ENCODE measurements around the gene ETV3.
"Not testable (repeated sequence)": the region's sequence is repeated elsewhere in the genome, so short reads cannot be mapped to it uniquely, and the experiment has no call there.

Gene ETV3

GRCh38 chr1:157113631-157114030 is 24.6 kb downstream of the ETV3 start:
- no peak for DNase-seq (ENCODE audit: low read depth in 2 of 3, low spot score in 2 of 3)

GRCh38 chr1:157113106-157113505 is 25.1 kb downstream of the ETV3 start:
- DNase-seq (ENCODE audit: low read depth in 2 of 3, low spot score in 2 of 3): no peak

- no peak for DNase-seq (ENCODE audit: low read depth in 2 of 3, low spot score in 2 of 3)
These were observed 25.9 kb downstream of the ETV3 start for GRCh38 chr1:157112186-157112867.

GRCh38 chr1:157111396-157112165 is 26.6 kb downstream of the ETV3 start:
- DNase-seq (ENCODE audit: low read depth in 2 of 3, low spot score in 2 of 3): no peak

GRCh38 chr1:157110686-157111085 is 27.5 kb downstream of the ETV3 start:
- DNase-seq (ENCODE audit: low read depth in 2 of 3, low spot score in 2 of 3): no peak

GRCh38 chr1:157110003-157110402 is 28.2 kb downstream of the ETV3 start:
- no peak for DNase-seq (ENCODE audit: low read depth in 2 of 3, low spot score in 2 of 3)

GRCh38 chr1:157108448-157108847 is 29.7 kb downstream of the ETV3 start:
- no peak for DNase-seq (ENCODE audit: low read depth in 2 of 3, low spot score in 2 of 3)

- no peak for DNase-seq (ENCODE audit: low read depth in 2 of 3, low spot score in 2 of 3)
These were observed 30.5 kb downstream of the ETV3 start for GRCh38 chr1:157107702-157108101.

GRCh38 chr1:157106813-157107189 is 31.4 kb downstream of the ETV3 start:
- no peak for DNase-seq (ENCODE audit: low read depth in 2 of 3, low spot score in 2 of 3)

- no peak for DNase-seq (ENCODE audit: low read depth in 2 of 3, low spot score in 2 of 3)
These were observed 32.0 kb downstream of the ETV3 start for GRCh38 chr1:157105988-157106812.

- no peak for DNase-seq (ENCODE audit: low read depth in 2 of 3, low spot score in 2 of 3)
These were observed 32.8 kb downstream of the ETV3 start for GRCh38 chr1:157105298-157105987.

GRCh38 chr1:157104598-157105293 is 33.4 kb downstream of the ETV3 start:
- no peak for DNase-seq (ENCODE audit: low read depth in 2 of 3, low spot score in 2 of 3)

- no peak for DNase-seq (ENCODE audit: low read depth in 2 of 3, low spot score in 2 of 3)
These were observed 34.9 kb downstream of the ETV3 start for GRCh38 chr1:157103268-157103667.

GRCh38 chr1:157101149-157101548 is 37.0 kb downstream of the ETV3 start:
- DNase-seq (ENCODE audit: low read depth in 2 of 3, low spot score in 2 of 3): no peak

GRCh38 chr1:157099633-157100009 is 38.6 kb downstream of the ETV3 start, which contains the start of gene ETV3L:
Gene ETV3L, minus strand, starts transcription at chr1:157099808. Its CDS starts 285 bp downstream, at chr1:157099523.
- DNase-seq (ENCODE audit: low read depth in 2 of 3, low spot score in 2 of 3): no peak

GRCh38 chr1:157098987-157099632 is 39.1 kb downstream of the ETV3 start:
- DNase-seq (ENCODE audit: low read depth in 2 of 3, low spot score in 2 of 3): not testable (repeated sequence)

- DNase-seq (ENCODE audit: low read depth in 2 of 3, low spot score in 2 of 3): no peak
These were observed 39.7 kb downstream of the ETV3 start for GRCh38 chr1:157098519-157098918.

GRCh38 chr1:157097692-157098091 is 40.5 kb downstream of the ETV3 start:
- no peak for DNase-seq (ENCODE audit: low read depth in 2 of 3, low spot score in 2 of 3)

- DNase-seq (ENCODE audit: low read depth in 2 of 3, low spot score in 2 of 3): no peak
These were observed 41.3 kb downstream of the ETV3 start for GRCh38 chr1:157096881-157097280.

GRCh38 chr1:157095551-157095950 is 42.6 kb downstream of the ETV3 start:
- no peak for DNase-seq (ENCODE audit: low read depth in 2 of 3, low spot score in 2 of 3)

Data from activated CD8-positive, alpha-beta memory T cell treated with anti-CD3 and anti-CD28 coated beads for 48 hours (primary cell).